GM13976 (cell line): Measurements from ENCODE around the gene HECTD4.

ENCODE experiments used
- DNase-seq: peaks from one replicate; pipeline ENCODE4 v3.0.0; 2012; ENCODE audit warnings: low spot score
- CTCF ChIP-seq: IDR thresholded peaks from 2 replicates; pipeline ENCODE4 v1.5.1; 2012; ENCODE audit warnings: borderline replicate concordance, mild to moderate bottlenecking; ENCODE audit not compliant: insufficient read depth; ENCODE audit errors: extremely low read depth, missing control alignments, control extremely low read depth
- in situ Hi-C: fragments of 300-500 bp; cut with MboI; formaldehyde crosslinking; loops from one replicate; pipeline ENCODE4 v1.12.0; 2022; ENCODE audit warnings: low sequenced_read_pairs, mixed read lengths, inconsistent platforms; ENCODE audit not compliant: unreplicated experiment

HECTD4 gene

GRCh38 chr12:112140728-112141127 lies 241.5 kb downstream of the HECTD4 start:
- no peak for DNase-seq
- TF ChIP-seq CTCF: no peak
- in situ Hi-C loops: no loop called here

GRCh38 chr12:112134731-112135130 lies 247.5 kb downstream of the HECTD4 start:
- no peak for DNase-seq
- in situ Hi-C loops: no loop called here
- TF ChIP-seq CTCF: no peak

GRCh38 chr12:112133418-112133817 lies 248.8 kb downstream of the HECTD4 start:
- in situ Hi-C loops: no loop called here
- no peak for DNase-seq
- TF ChIP-seq CTCF: no peak

GRCh38 chr12:112131686-112132085 lies 250.5 kb downstream of the HECTD4 start:
- no peak for DNase-seq
- no peak for TF ChIP-seq CTCF
- in situ Hi-C loops: no loop called here

- no peak for TF ChIP-seq CTCF
- in situ Hi-C loops: no loop called here
- peak; percentile 55 for DNase-seq
These were observed 251.7 kb downstream of the HECTD4 start for GRCh38 chr12:112130441-112130998.

GRCh38 chr12:112126911-112127310 lies 255.3 kb downstream of the HECTD4 start:
- TF ChIP-seq CTCF: no peak
- in situ Hi-C loops: no loop called here
- DNase-seq: no peak
